ENCODE results near the gene ARHGAP35. TPM values are rescaled to one million over a fixed set of nuclear protein-coding genes. Genes with fewer than 3 reads are reported as not detected.
"Not testable (repeated sequence)": the region's sequence is repeated elsewhere in the genome, so short reads cannot be mapped to it uniquely, and the experiment has no call there.

Gene ARHGAP35
- total RNA-seq, 1 experiment from 2014 or later: 24.7 TPM

DNA sequence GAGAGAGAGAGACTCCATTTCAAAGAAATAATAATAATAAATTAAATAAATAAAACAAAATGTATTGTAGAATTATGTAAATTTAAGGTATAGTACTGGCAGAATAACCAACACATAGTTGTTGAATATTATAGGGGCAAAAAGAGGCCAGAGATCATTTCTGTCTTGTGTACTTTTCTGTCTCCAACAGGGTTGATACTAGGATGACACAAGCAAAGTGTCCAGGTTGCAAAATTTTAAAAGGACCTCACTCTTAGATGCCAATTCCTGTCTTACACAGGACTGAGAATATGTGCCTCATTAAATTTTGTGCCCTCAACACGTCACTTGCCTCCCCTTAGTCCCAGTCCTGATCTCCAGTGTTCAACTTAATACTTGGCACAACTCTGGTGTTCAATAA is 8.0 kb upstream of the ARHGAP35 start:
- Histone ChIP-seq H3K4me3 (no peak overlapping the region), H3K9me3 (replicated peaks) (no peaks in the 10 kb centered on the region), H3K36me3 (peaks cover 13% of the 10 kb centered on the region), H3K27me3 (replicated peaks) (no peaks in the 10 kb centered on the region), H3K27ac (no peak overlapping the region), H3K4me1 (replicated peaks) (peaks cover 29% of the 10 kb centered on the region)
- no peak for DNase-seq (ENCODE audit: low read depth in 1 of 2, low spot score in 2 of 2)

DNA sequence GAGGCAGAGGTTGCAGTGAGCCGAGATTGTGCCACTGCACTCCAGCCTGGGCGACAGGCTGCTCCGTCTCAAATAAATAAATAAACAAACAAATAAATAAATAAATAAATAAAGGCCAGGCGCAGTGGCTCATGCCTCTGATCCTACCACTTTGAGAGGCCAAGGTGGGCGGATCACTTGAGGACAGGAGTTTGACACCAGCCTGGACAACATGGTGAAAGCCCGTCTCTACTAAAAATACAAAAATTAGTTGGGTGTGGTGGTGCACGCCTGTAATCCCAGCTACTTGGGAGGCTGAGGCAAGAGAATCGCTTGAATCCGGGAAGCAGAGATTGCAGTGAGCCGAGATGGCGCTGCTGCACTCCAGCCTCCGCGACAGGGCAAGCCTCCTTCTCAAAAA is 6.1 kb upstream of the ARHGAP35 start:
- not testable (repeated sequence) for H3K9me3 ChIP-seq (replicated peaks); DNase-seq (ENCODE audit: low read depth in 1 of 2, low spot score in 2 of 2); H3K27ac ChIP-seq; H3K4me3 ChIP-seq; H3K27me3 ChIP-seq (replicated peaks); H3K36me3 ChIP-seq
- peaks cover 18% of the 10 kb centered on the region for H3K4me1 ChIP-seq (replicated peaks)

- DNase-seq (ENCODE audit: low read depth in 1 of 2, low spot score in 2 of 2): peak; percentile 95 to 97
- H3K27ac ChIP-seq: peak overlapping the region; percentile 52
- H3K4me3 ChIP-seq: peak overlapping the region; percentile 27
- H3K36me3 ChIP-seq: peaks cover 3% of the 10 kb centered on the region; the same call in 1 of the 2 replicates
- no peaks in the 10 kb centered on the region for H3K9me3 ChIP-seq (replicated peaks)
- H3K27me3 ChIP-seq (replicated peaks): no peaks in the 10 kb centered on the region
- peaks cover 21% of the 10 kb centered on the region for H3K4me1 ChIP-seq (replicated peaks)
Measured at GRCh38 chr19:46856062-46857022, 4.5 kb upstream of the ARHGAP35 start.

DNA sequence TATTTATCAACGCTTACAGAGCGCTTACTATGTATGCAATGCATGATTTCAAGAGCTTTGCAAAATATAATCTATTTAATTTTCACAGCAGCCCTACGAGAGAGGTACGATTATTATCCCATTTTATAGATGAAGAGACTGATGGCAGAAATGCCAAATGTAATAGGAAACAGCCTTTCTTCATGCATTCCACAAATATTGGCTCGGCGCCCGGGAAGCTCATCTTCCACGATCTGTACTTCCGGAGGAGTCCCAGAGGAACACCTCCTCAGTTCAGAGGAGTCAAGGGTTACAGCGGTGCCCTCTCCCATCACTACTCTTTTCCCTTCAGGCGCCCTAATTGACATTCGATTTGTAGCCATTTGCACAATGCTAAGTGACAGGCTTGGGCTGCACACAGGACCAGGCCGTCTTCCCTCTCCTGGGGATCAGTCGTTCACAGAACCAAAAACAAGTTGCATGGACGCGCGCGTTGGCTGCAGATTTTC is 1.1 kb upstream of the ARHGAP35 start:
- peaks cover 4% of the 10 kb centered on the region for H3K36me3 ChIP-seq
- peak overlapping the region; percentile 2; the same call in 1 of the 2 replicates for H3K27ac ChIP-seq
- peak overlapping the region; percentile 93 for H3K4me3 ChIP-seq
- peak in 1 of 2 experiments; percentile 92 for DNase-seq (ENCODE audit: low read depth in 1 of 2, low spot score in 2 of 2)
- peaks cover 51% of the 10 kb centered on the region for H3K4me1 ChIP-seq (replicated peaks)
- no peaks in the 10 kb centered on the region for H3K9me3 ChIP-seq (replicated peaks)
- H3K27me3 ChIP-seq (replicated peaks): no peaks in the 10 kb centered on the region

- Histone ChIP-seq H3K9me3 (replicated peaks) (no peaks in the 10 kb centered on the region), H3K27me3 (replicated peaks) (no peaks in the 10 kb centered on the region), H3K4me3 (peak overlapping the region; percentile 93), H3K27ac (peak overlapping the region; percentile 96), H3K36me3 (peaks cover 7% of the 10 kb centered on the region), H3K4me1 (replicated peaks) (peaks cover 57% of the 10 kb centered on the region)
- DNase-seq (ENCODE audit: low read depth in 1 of 2, low spot score in 2 of 2): peak; percentile 100
Measured at GRCh38 chr19:46860125-46860845, 512 bp upstream of the ARHGAP35 start.

DNA sequence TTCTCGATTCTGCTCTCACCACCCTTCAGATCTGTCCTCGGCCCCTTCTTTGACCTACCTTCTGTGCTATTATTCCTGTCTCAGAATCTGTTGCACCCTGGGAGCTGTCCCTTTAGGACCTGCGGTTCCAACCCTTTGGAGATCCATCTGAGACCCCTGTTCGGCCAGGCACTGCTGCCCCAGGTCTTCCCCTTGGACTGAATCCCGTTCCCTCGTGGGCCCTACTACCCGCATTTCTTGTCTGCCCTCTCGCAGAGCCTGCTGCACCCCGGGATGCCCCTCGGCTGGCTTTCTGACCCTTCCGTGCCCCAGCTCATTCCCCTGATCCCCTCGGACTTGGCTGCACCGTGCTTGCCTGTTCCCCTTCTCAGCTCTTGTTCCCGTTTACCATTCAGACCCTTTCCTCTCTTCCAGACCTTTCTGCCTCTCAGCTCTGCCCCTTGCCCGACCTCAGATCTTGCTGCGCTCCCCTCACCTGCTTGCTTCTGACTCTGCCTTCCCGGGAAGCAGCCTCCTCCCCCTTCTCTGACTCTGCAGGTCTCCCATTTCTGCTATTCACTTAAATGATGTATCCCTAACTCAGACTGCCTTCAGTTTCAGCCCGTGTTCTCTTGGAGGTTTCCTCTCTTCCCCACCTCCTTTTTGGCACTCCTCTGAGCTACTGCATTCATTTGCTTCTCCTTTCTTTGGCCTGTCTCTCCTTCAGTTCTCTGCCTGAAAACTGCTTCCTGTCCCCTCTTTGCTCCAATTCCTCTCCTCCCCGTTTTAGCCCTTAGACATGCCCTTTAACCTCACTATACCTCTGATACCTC is 1.1 kb downstream of the ARHGAP35 start:
- H3K27me3 ChIP-seq (replicated peaks): no peaks in the 10 kb centered on the region
- H3K4me1 ChIP-seq (replicated peaks): peaks cover 61% of the 10 kb centered on the region
- peaks cover 14% of the 10 kb centered on the region for H3K36me3 ChIP-seq
- DNase-seq (ENCODE audit: low read depth in 1 of 2, low spot score in 2 of 2): peak in 1 of 2 experiments; percentile 32
- H3K27ac ChIP-seq: peak overlapping the region; percentile 19; the same call in 1 of the 2 replicates
- peak overlapping the region; percentile 93 for H3K4me3 ChIP-seq
- no peaks in the 10 kb centered on the region for H3K9me3 ChIP-seq (replicated peaks)

DNA sequence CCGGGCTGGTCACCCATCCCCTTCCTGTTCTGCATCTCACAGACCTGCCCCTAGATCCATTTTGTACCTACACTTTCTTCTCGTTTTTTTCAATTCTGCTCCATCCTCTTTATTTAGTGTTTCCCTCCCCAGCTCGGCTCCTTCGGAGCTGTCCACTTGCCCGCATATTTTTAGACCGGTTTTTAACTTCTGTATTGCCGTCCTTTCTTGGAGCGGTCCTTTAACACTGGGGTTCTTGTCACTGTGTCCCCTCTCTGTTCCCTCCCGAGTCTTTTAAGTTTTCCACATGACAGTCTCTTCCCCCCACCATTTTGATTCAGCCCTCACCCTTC is 1.7 kb downstream of the ARHGAP35 start:
- H3K9me3 ChIP-seq (replicated peaks): no peaks in the 10 kb centered on the region
- no peak for DNase-seq (ENCODE audit: low read depth in 1 of 2, low spot score in 2 of 2)
- H3K4me1 ChIP-seq (replicated peaks): peaks cover 63% of the 10 kb centered on the region
- no peaks in the 10 kb centered on the region for H3K27me3 ChIP-seq (replicated peaks)
- no peak overlapping the region for H3K27ac ChIP-seq
- H3K4me3 ChIP-seq: peak overlapping the region; percentile 93
- H3K36me3 ChIP-seq: peaks cover 14% of the 10 kb centered on the region

GRCh38 chr19:46862974-46863632 is 2.3 kb downstream of the ARHGAP35 start:
- H3K27ac ChIP-seq: no peak overlapping the region
- peaks cover 63% of the 10 kb centered on the region for H3K4me1 ChIP-seq (replicated peaks)
- peaks cover 14% of the 10 kb centered on the region for H3K36me3 ChIP-seq
- DNase-seq (ENCODE audit: low read depth in 1 of 2, low spot score in 2 of 2): no peak
- peak overlapping the region; percentile 93; the same call in 1 of the 2 replicates for H3K4me3 ChIP-seq
- no peaks in the 10 kb centered on the region for H3K9me3 ChIP-seq (replicated peaks)
- H3K27me3 ChIP-seq (replicated peaks): no peaks in the 10 kb centered on the region

GRCh38 chr19:46863818-46864629 is 3.2 kb downstream of the ARHGAP35 start:
- H3K36me3 ChIP-seq: peaks cover 14% of the 10 kb centered on the region
- DNase-seq (ENCODE audit: low read depth in 1 of 2, low spot score in 2 of 2): peak; percentile 74 to 75
- peak overlapping the region; percentile 11 for H3K4me3 ChIP-seq
- peak overlapping the region; percentile 6; the same call in 1 of the 2 replicates for H3K27ac ChIP-seq
- H3K9me3 ChIP-seq (replicated peaks): no peaks in the 10 kb centered on the region
- H3K27me3 ChIP-seq (replicated peaks): no peaks in the 10 kb centered on the region
- H3K4me1 ChIP-seq (replicated peaks): peaks cover 63% of the 10 kb centered on the region

DNA sequence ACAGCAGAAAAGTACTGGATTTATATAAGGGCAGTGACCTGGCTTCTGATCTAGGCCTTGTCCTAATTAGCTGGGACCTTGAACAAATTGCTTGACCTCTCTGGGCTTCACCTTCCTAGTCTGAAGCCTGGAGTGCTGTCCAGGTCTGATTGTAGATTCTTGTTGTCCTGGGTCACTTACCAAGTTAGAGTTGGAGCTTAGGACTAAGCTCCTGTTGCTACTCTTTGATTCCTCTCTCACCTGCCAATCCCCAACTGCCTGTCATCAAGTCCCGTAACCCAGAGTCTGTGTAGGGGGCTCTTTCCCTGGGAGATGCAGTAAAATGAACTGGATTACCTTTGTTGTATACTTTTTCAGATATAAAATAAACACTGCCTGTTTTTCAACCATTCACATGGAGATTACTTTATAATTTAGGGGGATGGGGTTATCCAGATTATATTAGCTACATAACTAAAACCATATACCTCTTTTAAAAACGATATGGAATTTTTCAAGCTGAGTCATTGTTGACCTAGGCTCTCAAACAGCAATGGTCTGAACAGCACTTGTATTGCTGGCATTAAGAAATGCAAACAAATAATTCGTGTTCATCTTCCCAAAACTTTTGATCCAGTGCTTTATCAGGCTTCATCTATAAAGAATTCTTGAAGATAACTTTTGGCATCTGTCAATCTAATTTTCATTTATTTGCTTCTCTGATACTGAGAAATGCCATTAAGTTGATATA is 5.8 kb downstream of the ARHGAP35 start:
- Histone ChIP-seq H3K27me3 (replicated peaks) (no peaks in the 10 kb centered on the region), H3K27ac (peak overlapping the region; percentile 15; the same call in 1 of the 2 replicates), H3K36me3 (peaks cover 11% of the 10 kb centered on the region), H3K4me3 (no peak overlapping the region), H3K9me3 (replicated peaks) (no peaks in the 10 kb centered on the region), H3K4me1 (replicated peaks) (peaks cover 56% of the 10 kb centered on the region)
- no peak for DNase-seq (ENCODE audit: low read depth in 1 of 2, low spot score in 2 of 2)

GRCh38 chr19:46867170-46867569 is 6.4 kb downstream of the ARHGAP35 start:
- no peak overlapping the region; the same call in 1 of the 2 replicates for H3K27ac ChIP-seq

More at GRCh38 chr19:46867170-46867569, 6.4 kb downstream of the ARHGAP35 start:
- DNase-seq (ENCODE audit: low read depth in 1 of 2, low spot score in 2 of 2): no peak
- Histone ChIP-seq H3K36me3 (peaks cover 11% of the 10 kb centered on the region), H3K4me3 (no peak overlapping the region), H3K4me1 (replicated peaks) (peaks cover 50% of the 10 kb centered on the region), H3K27me3 (replicated peaks) (no peaks in the 10 kb centered on the region), H3K9me3 (replicated peaks) (no peaks in the 10 kb centered on the region)
